ENCODE measurements around the gene TMEM59L. TPM values are rescaled to one million over a fixed set of nuclear protein-coding genes. Genes with fewer than 3 reads are reported as not detected.

The TMEM59L gene
- total RNA-seq, 2 experiments from 2014 or later: 0.25 to 0.27 TPM

- DNase-seq (no peak), ATAC-seq (ENCODE audit: poor library complexity) (no peak)
- peaks cover 60% of the 10 kb centered on the region for H3K36me3 Mint-ChIP-seq (ENCODE audit: low read depth)
- peaks cover 6% of the 10 kb centered on the region for H3K4me1 Mint-ChIP-seq (ENCODE audit: low read depth)
- peaks cover 50% of the 10 kb centered on the region for H3K36me3 ChIP-seq (ENCODE audit: insufficient read depth, low read length)
- no peaks in the 10 kb centered on the region for H3K9me3 Mint-ChIP-seq
- no peaks in the 10 kb centered on the region for H3K27me3 Mint-ChIP-seq
- ChIA-PET CTCF (no interaction called here), POLR2A (no interaction called here)
- peaks cover 14% of the 10 kb centered on the region for H3K4me1 ChIP-seq (ENCODE audit: insufficient read depth, low read length)
- H3K4me3 ChIP-seq (ENCODE audit: low read length): no peak overlapping the region
- H3K4me3 Mint-ChIP-seq: no peak overlapping the region
- TF ChIP-seq CTCF (IDR thresholded peaks at IDR 0.05): no peak
- H3K27ac Mint-ChIP-seq: no peak overlapping the region
- peaks cover 0 to 4% of the 10 kb centered on the region in 2 experiments for H3K9me3 ChIP-seq (ENCODE audit: control insufficient read depth in 1 of 2, insufficient read depth in 1 of 2, low read length in 2 of 2)
- no peak overlapping the region for H3K27ac ChIP-seq (ENCODE audit: low read depth in 1 of 2, low read length in 2 of 2)
- no peaks in the 10 kb centered on the region for H3K27me3 ChIP-seq (ENCODE audit: control insufficient read depth in 1 of 2, insufficient read depth in 2 of 2, low read length in 2 of 2)
- intact Hi-C loops (cut with DNase I, micrococcal nuclease): no loop called here
These were observed 35.2 kb upstream of the TMEM59L start for GRCh38 chr19:18577365-18577914.

- intact Hi-C loops (cut with DNase I, micrococcal nuclease): no loop called here
- no peak overlapping the region for H3K4me3 Mint-ChIP-seq
- DNase-seq: no peak
- peaks cover 2% of the 10 kb centered on the region for H3K4me1 Mint-ChIP-seq (ENCODE audit: low read depth)
- H3K36me3 ChIP-seq (ENCODE audit: insufficient read depth, low read length): peaks cover 26% of the 10 kb centered on the region
- H3K9me3 Mint-ChIP-seq: no peaks in the 10 kb centered on the region
- H3K36me3 Mint-ChIP-seq (ENCODE audit: low read depth): peaks cover 33% of the 10 kb centered on the region
- ChIA-PET POLR2A (interaction anchor here (1.9 kb wide), 1 partner anchor 9 kb away, joined by 6 read pairs; the partner anchor contains the start of gene REX1BD), CTCF (interaction anchor here (0.9 to 1.5 kb wide), 2 partner anchors 8 to 14 kb away, joined by 3 read pairs; no protein-coding TSS in a partner anchor)
- no peak for TF ChIP-seq CTCF (IDR thresholded peaks at IDR 0.05)
- no peaks in the 10 kb centered on the region for H3K27me3 ChIP-seq (ENCODE audit: control insufficient read depth in 1 of 2, insufficient read depth in 2 of 2, low read length in 2 of 2)
- H3K27ac Mint-ChIP-seq: no peak overlapping the region
- H3K4me1 ChIP-seq (ENCODE audit: insufficient read depth, low read length): peaks cover 3% of the 10 kb centered on the region
- no peak overlapping the region for H3K4me3 ChIP-seq (ENCODE audit: low read length)
- H3K9me3 ChIP-seq (ENCODE audit: control insufficient read depth in 1 of 2, insufficient read depth in 1 of 2, low read length in 2 of 2): no peaks in the 10 kb centered on the region
- H3K27me3 Mint-ChIP-seq: no peaks in the 10 kb centered on the region
- no peak overlapping the region for H3K27ac ChIP-seq (ENCODE audit: low read depth in 1 of 2, low read length in 2 of 2)
- ATAC-seq (ENCODE audit: poor library complexity): no peak
These were observed 32.4 kb upstream of the TMEM59L start for GRCh38 chr19:18580311-18580710.

- DNase-seq (peak in 1 of 14 experiments; percentile 37), ATAC-seq (ENCODE audit: poor library complexity) (no peak)
- intact Hi-C loops (cut with DNase I, micrococcal nuclease): loop anchor here (5.0 kb wide), 2 partner anchors 44 to 64 kb away; partner anchors contain the start of genes FKBP8 (in 2 of the 2) and ELL (in 1 of the 2)
- Mint-ChIP-seq H3K36me3 (ENCODE audit: low read depth) (peaks cover 8% of the 10 kb centered on the region), H3K4me3 (peak overlapping the region; percentile 76), H3K9me3 (no peaks in the 10 kb centered on the region), H3K27me3 (no peaks in the 10 kb centered on the region), H3K4me1 (ENCODE audit: low read depth) (peaks cover 42% of the 10 kb centered on the region), H3K27ac (peak overlapping the region; percentile 51)
- no peak for TF ChIP-seq CTCF (IDR thresholded peaks at IDR 0.05)
- no peak overlapping the region for H3K4me3 ChIP-seq (ENCODE audit: low read length)
- no peaks in the 10 kb centered on the region for H3K27me3 ChIP-seq (ENCODE audit: control insufficient read depth in 1 of 2, insufficient read depth in 2 of 2, low read length in 2 of 2)
- CTCF ChIA-PET: interaction anchor here (1.4 to 1.7 kb wide), 2 partner anchors 8 to 261 kb away, joined by 3 to 7 read pairs; no protein-coding TSS in a partner anchor
- POLR2A ChIA-PET: interaction anchor here (1.1 to 5.9 kb wide), 4 partner anchors 14 to 65 kb away, joined by 3 to 120 read pairs (median 7); partner anchors contain the start of genes ELL, KXD1 and UBA52
- H3K27ac ChIP-seq (ENCODE audit: low read depth in 1 of 2, low read length in 2 of 2): no peak overlapping the region
- peaks cover 8% of the 10 kb centered on the region for H3K36me3 ChIP-seq (ENCODE audit: insufficient read depth, low read length)
- H3K9me3 ChIP-seq (ENCODE audit: control insufficient read depth in 1 of 2, insufficient read depth in 1 of 2, low read length in 2 of 2): no peaks in the 10 kb centered on the region
- H3K4me1 ChIP-seq (ENCODE audit: insufficient read depth, low read length): peaks cover 48% of the 10 kb centered on the region
These were observed 26.4 kb upstream of the TMEM59L start for GRCh38 chr19:18586306-18586705.

All from CD4-positive, alpha-beta T cell (primary cell).